ENCODE data around the gene PCSK5.

Gene PCSK5

GRCh38 chr9:75914883-75915452 lies 24.5 kb downstream of the PCSK5 start:
- H3K27ac ChIP-seq = no peak overlapping the region
- no peak overlapping the region for H3K4me3 ChIP-seq

GRCh38 chr9:75918154-75918553 lies 27.7 kb downstream of the PCSK5 start:
- Histone ChIP-seq H3K27ac (no peak overlapping the region), H3K4me3 (no peak overlapping the region)

- Histone ChIP-seq H3K4me3 (no peak overlapping the region), H3K27ac (no peak overlapping the region)
Observed at GRCh38 chr9:75918909-75919308, 28.4 kb downstream of the PCSK5 start.

GRCh38 chr9:75921391-75922127 lies 31.1 kb downstream of the PCSK5 start:
- Histone ChIP-seq H3K27ac (no peak overlapping the region), H3K4me3 (no peak overlapping the region)

GRCh38 chr9:75926385-75926784 lies 35.9 kb downstream of the PCSK5 start:
- no peak overlapping the region for H3K27ac ChIP-seq
- no peak overlapping the region for H3K4me3 ChIP-seq

- no peak overlapping the region for H3K27ac ChIP-seq
- H3K4me3 ChIP-seq = no peak overlapping the region
Observed at GRCh38 chr9:75927356-75927755, 36.9 kb downstream of the PCSK5 start.

- no peak overlapping the region for H3K27ac ChIP-seq
Observed at GRCh38 chr9:75930190-75930589, 39.7 kb downstream of the PCSK5 start.

GRCh38 chr9:75930730-75931321 lies 40.4 kb downstream of the PCSK5 start:
- Histone ChIP-seq H3K27ac (no peak overlapping the region), H3K4me3 (no peak overlapping the region)

More at GRCh38 chr9:75930190-75930589, 39.7 kb downstream of the PCSK5 start:
- H3K4me3 ChIP-seq = no peak overlapping the region

- H3K4me3 ChIP-seq = no peak overlapping the region
- H3K27ac ChIP-seq = no peak overlapping the region
Observed at GRCh38 chr9:75933982-75934381, 43.5 kb downstream of the PCSK5 start.

GRCh38 chr9:75935591-75935990 lies 45.1 kb downstream of the PCSK5 start:
- Histone ChIP-seq H3K27ac (no peak overlapping the region), H3K4me3 (no peak overlapping the region)

- Histone ChIP-seq H3K4me3 (no peak overlapping the region), H3K27ac (no peak overlapping the region)
Observed at GRCh38 chr9:75937521-75938258, 47.2 kb downstream of the PCSK5 start.

GRCh38 chr9:75938946-75939345 lies 48.5 kb downstream of the PCSK5 start:
- Histone ChIP-seq H3K4me3 (no peak overlapping the region), H3K27ac (no peak overlapping the region)

GRCh38 chr9:75939536-75940111 lies 49.2 kb downstream of the PCSK5 start:
- H3K27ac ChIP-seq = no peak overlapping the region

GRCh38 chr9:75941066-75941465 lies 50.6 kb downstream of the PCSK5 start:
- Histone ChIP-seq H3K27ac (peak overlapping the region in 1 of 21 experiments; percentile 3), H3K4me3 (no peak overlapping the region)

More at GRCh38 chr9:75939536-75940111, 49.2 kb downstream of the PCSK5 start:
- H3K4me3 ChIP-seq = no peak overlapping the region

- peak overlapping the region in 2 of 21 experiments; percentile 3 to 37 for H3K27ac ChIP-seq
- H3K4me3 ChIP-seq = no peak overlapping the region
Observed at GRCh38 chr9:75941577-75942311, 51.3 kb downstream of the PCSK5 start.

GRCh38 chr9:75946766-75947165 lies 56.3 kb downstream of the PCSK5 start:
- no peak overlapping the region for H3K27ac ChIP-seq
- H3K4me3 ChIP-seq = no peak overlapping the region

- Histone ChIP-seq H3K4me3 (no peak overlapping the region), H3K27ac (no peak overlapping the region)
Observed at GRCh38 chr9:75947233-75947632, 56.8 kb downstream of the PCSK5 start.

GRCh38 chr9:75950998-75951397 lies 60.5 kb downstream of the PCSK5 start:
- Histone ChIP-seq H3K27ac (no peak overlapping the region), H3K4me3 (no peak overlapping the region)

- H3K4me3 ChIP-seq = no peak overlapping the region
- no peak overlapping the region for H3K27ac ChIP-seq
Observed at GRCh38 chr9:75953218-75953617, 62.7 kb downstream of the PCSK5 start.

- H3K4me3 ChIP-seq = no peak overlapping the region
- H3K27ac ChIP-seq = no peak overlapping the region
Observed at GRCh38 chr9:75956161-75956560, 65.7 kb downstream of the PCSK5 start.

All from skin epidermis (tissue), 12 donors.